Progenitor cell of endocrine pancreas (in vitro differentiated cells): ENCODE data around the gene TTC9B. TPM values are rescaled to one million over a fixed set of nuclear protein-coding genes. Genes with fewer than 3 reads are reported as not detected.

Experiments
- DNase-seq: peaks from one replicate; pipeline ENCODE4 v3.0.0; 2021; ENCODE audit warnings: low spot score; ENCODE audit not compliant: unreplicated experiment
- H3K27ac Mint-ChIP-seq: 2 replicates; pipeline ENCODE4 v1.8.0; 2021; ENCODE audit warnings: mild to moderate bottlenecking, moderate library complexity, mixed read lengths
- H3K27me3 Mint-ChIP-seq: 2 replicates; pipeline ENCODE4 v1.8.0; 2021; ENCODE audit warnings: mixed read lengths
- H3K36me3 Mint-ChIP-seq: 2 replicates; pipeline ENCODE4 v1.8.0; 2022; ENCODE audit warnings: mixed read lengths; ENCODE audit not compliant: insufficient read depth
- H3K4me1 Mint-ChIP-seq: 2 replicates; pipeline ENCODE4 v1.8.0; 2021; ENCODE audit warnings: low read depth, mixed read lengths
- H3K4me3 Mint-ChIP-seq: 2 replicates; pipeline ENCODE4 v1.8.0; 2021; ENCODE audit warnings: low read depth, mild to moderate bottlenecking, moderate library complexity, mixed read lengths
- H3K9me3 Mint-ChIP-seq: 2 replicates; pipeline ENCODE4 v1.8.0; 2021; ENCODE audit warnings: low read depth, mixed read lengths
- CTCF ChIP-seq: fragments of 200-600 bp; sonication (generic); IDR thresholded peaks from one replicate; pipeline ENCODE4 v1.5.0; 2021; ENCODE audit warnings: antibody characterized with exemption, mild to moderate bottlenecking; ENCODE audit not compliant: unreplicated experiment
- total RNA-seq: library from RNA; stranded (reverse); gene quantifications from 2 replicates; pipeline ENCODE4 v1.2.1, GENCODE V29; 2021

The TTC9B gene
- total RNA-seq, 1 donor from 2014 or later = not detected

- H3K9me3 Mint-ChIP-seq = no peaks in the 10 kb centered on the region
- no peak for DNase-seq
- H3K27me3 Mint-ChIP-seq = no peaks in the 10 kb centered on the region
- H3K36me3 Mint-ChIP-seq = peaks cover 11% of the 10 kb centered on the region
- H3K4me3 Mint-ChIP-seq = no peak overlapping the region
- TF ChIP-seq CTCF = no peak
- peak overlapping the region; percentile 46 for H3K27ac Mint-ChIP-seq
- peaks cover 3% of the 10 kb centered on the region for H3K4me1 Mint-ChIP-seq
These were observed 29.6 kb upstream of the TTC9B start for GRCh38 chr19:40247735-40248262.

GRCh38 chr19:40247178-40247577, 29.0 kb upstream of the TTC9B start:
- Mint-ChIP-seq H3K4me3 (no peak overlapping the region), H3K9me3 (no peaks in the 10 kb centered on the region), H3K36me3 (peaks cover 7% of the 10 kb centered on the region), H3K4me1 (no peaks in the 10 kb centered on the region), H3K27me3 (no peaks in the 10 kb centered on the region), H3K27ac (no peak overlapping the region)
- no peak for TF ChIP-seq CTCF
- DNase-seq = no peak

GRCh38 chr19:40246292-40247073, 28.3 kb upstream of the TTC9B start:
- Mint-ChIP-seq H3K4me1 (no peaks in the 10 kb centered on the region), H3K9me3 (no peaks in the 10 kb centered on the region), H3K36me3 (peaks cover 6% of the 10 kb centered on the region), H3K4me3 (no peak overlapping the region), H3K27ac (no peak overlapping the region), H3K27me3 (no peaks in the 10 kb centered on the region)
- no peak for TF ChIP-seq CTCF
- no peak for DNase-seq

GRCh38 chr19:40245506-40246128, 27.4 kb upstream of the TTC9B start:
- no peak for TF ChIP-seq CTCF
- Mint-ChIP-seq H3K27me3 (no peaks in the 10 kb centered on the region), H3K36me3 (peaks cover 7% of the 10 kb centered on the region), H3K4me3 (no peak overlapping the region), H3K27ac (no peak overlapping the region), H3K4me1 (no peaks in the 10 kb centered on the region), H3K9me3 (no peaks in the 10 kb centered on the region)
- no peak for DNase-seq

GRCh38 chr19:40244579-40245317, 26.6 kb upstream of the TTC9B start:
- no peak for DNase-seq
- TF ChIP-seq CTCF = no peak
- Mint-ChIP-seq H3K27me3 (no peaks in the 10 kb centered on the region), H3K9me3 (no peaks in the 10 kb centered on the region), H3K4me3 (no peak overlapping the region), H3K4me1 (no peaks in the 10 kb centered on the region), H3K36me3 (peaks cover 4% of the 10 kb centered on the region), H3K27ac (no peak overlapping the region)
